Uterus (tissue), 4 donors: ENCODE data around the gene RIC1. TPM values are rescaled to one million over a fixed set of nuclear protein-coding genes. Genes with fewer than 3 reads are reported as not detected.

Experiments
- DNase-seq, 2 donors: peaks; one replicate each; pipeline ENCODE4 v3.0.0-alpha.2; 2019 to 2020
- H3K27ac ChIP-seq, 2 donors: fragments of 200-600 bp; sonication (generic); 1 replicate in 1 of 2; 2 replicates in 1 of 2; pipeline ENCODE4 v1.5.1; 2016 to 2018
- H3K27me3 ChIP-seq, 2 donors: fragments of 200-600 bp; sonication (generic); one replicate each; pipeline ENCODE4 v1.5.1; 2018 to 2019; ENCODE audit warnings: control low read depth in 1 of 2
- H3K36me3 ChIP-seq, 2 donors: fragments of 200-600 bp; sonication (generic); one replicate each; pipeline ENCODE4 v1.5.1; 2019; ENCODE audit warnings: control low read depth in 1 of 2
- H3K4me1 ChIP-seq, 2 donors: fragments of 200-600 bp; sonication (generic); one replicate each; pipeline ENCODE4 v1.5.1; 2018 to 2019; ENCODE audit warnings: control low read depth in 1 of 2
- H3K4me3 ChIP-seq, 2 donors: fragments of 200-600 bp; sonication (generic); 1 replicate in 1 of 2; 2 replicates in 1 of 2; pipeline ENCODE4 v1.5.1; 2018 to 2019; ENCODE audit warnings: mild to moderate bottlenecking in 1 of 2
- H3K9me3 ChIP-seq, 2 donors: fragments of 200-600 bp; sonication (generic); one replicate each; pipeline ENCODE4 v1.5.1; 2019; ENCODE audit warnings: control low read depth in 1 of 2
- POLR2A ChIP-seq, 2 donors: fragments of 450-650 bp; IDR thresholded peaks; one replicate each; pipeline ENCODE4 v1.6.1; 2016; ENCODE audit warnings: antibody characterized with exemption in 2 of 2, mild to moderate bottlenecking in 1 of 2, moderate library complexity in 1 of 2
- intact Hi-C: fragments of 100-400 bp; cut with DNase I; formaldehyde crosslinking; loops from one replicate; pipeline ENCODE4 v1.15.1; 2023; ENCODE audit warnings: low total_unique reads
- total RNA-seq, 4 donors: library from RNA; depleted of rRNA in 3 of 4; stranded (reverse); fragments of >200 nt in 3 of 4; gene quantifications; one replicate each; pipeline versions ENCODE4 v1.1.0 to v1.2.4, GENCODE V29; 2014 to 2023
- TF ChIP-seq, protein P1 (sequence below), 4 experiments: fragments of 200-600 bp in 2 of 4; fragments of 450-650 bp in 2 of 4; sonication (generic) in 2 of 4; IDR thresholded peaks; one replicate each; pipeline ENCODE4 v1.5.1; 2016 to 2019; ENCODE audit warnings: antibody characterized with exemption in 4 of 4, mild to moderate bottlenecking in 2 of 4, moderate library complexity in 1 of 4
- donor health status: DM: yes; HTN: yes; CAD: no.

The RIC1 gene
- total RNA-seq, 4 donors from 2014 or later, result 24.1 to 106 (median 52.5) TPM

DNA sequence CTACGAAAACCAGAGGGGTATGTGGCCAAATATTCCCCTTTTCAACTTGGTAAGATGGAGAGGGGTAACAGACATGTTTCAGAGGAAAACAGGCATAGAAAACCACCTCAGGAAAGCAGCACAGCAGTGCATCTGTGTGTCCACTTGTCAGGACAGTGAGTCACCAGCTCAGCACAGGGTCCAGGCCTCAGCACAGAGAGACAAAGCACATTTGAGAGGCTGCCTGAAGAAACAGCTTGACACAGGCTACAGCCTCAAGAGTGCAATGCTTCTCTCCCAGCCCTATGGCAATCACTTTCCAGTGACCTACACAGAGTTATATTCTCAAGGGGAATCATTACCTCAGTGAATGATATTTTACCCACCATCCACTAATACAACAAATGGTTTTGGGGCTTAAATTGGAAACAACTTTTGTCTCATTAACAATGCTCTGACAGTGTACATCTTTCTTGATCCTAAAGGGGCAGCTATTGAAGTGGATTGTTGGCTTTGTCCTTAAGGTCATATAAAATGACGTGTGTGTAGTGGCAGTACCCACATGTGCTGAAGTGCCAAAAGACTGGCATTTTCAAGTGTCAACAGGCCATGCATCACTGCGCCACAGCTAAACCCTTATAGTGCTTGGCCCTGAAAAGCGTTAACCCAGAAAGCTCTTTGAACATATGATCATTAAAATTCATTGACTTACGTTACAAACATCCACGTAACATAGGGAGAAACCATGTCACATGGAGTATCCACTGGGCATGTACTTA, 157.6 kb downstream of the RIC1 start:
- intact Hi-C loops, result no loop called here
- Histone ChIP-seq H3K9me3 (peaks cover 0 to 12% of the 10 kb centered on the region in 2 donors), H3K27me3 (no peaks in the 10 kb centered on the region), H3K36me3 (no peaks in the 10 kb centered on the region), H3K4me3 (no peak overlapping the region), H3K4me1 (no peaks in the 10 kb centered on the region), H3K27ac (no peak overlapping the region)
- DNase-seq, result no peak
- TF ChIP-seq POLR2A (IDR thresholded peaks at IDR 0.05), result no peak
- TF ChIP-seq, protein P1, sequence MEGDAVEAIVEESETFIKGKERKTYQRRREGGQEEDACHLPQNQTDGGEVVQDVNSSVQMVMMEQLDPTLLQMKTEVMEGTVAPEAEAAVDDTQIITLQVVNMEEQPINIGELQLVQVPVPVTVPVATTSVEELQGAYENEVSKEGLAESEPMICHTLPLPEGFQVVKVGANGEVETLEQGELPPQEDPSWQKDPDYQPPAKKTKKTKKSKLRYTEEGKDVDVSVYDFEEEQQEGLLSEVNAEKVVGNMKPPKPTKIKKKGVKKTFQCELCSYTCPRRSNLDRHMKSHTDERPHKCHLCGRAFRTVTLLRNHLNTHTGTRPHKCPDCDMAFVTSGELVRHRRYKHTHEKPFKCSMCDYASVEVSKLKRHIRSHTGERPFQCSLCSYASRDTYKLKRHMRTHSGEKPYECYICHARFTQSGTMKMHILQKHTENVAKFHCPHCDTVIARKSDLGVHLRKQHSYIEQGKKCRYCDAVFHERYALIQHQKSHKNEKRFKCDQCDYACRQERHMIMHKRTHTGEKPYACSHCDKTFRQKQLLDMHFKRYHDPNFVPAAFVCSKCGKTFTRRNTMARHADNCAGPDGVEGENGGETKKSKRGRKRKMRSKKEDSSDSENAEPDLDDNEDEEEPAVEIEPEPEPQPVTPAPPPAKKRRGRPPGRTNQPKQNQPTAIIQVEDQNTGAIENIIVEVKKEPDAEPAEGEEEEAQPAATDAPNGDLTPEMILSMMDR (IDR thresholded peaks at IDR 0.05), result no peak

DNA sequence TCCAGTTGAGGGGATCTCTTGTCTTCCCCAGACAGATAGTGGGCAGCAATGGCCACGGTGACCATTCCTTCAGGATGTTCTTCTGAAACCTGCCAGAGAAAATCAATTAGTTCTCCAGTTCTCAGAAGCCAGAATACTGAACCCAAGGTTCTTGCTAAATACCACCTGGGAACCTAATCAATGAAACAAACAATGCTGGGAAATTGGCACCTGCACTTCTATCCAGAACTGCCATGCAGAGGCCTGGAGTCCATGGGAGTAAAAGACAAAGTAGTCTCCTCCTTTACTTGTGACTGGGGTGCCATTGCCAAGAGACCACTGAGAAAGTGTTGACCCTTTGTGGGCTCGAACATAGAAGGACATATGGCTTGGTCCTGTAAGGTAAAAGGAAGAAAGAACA, 158.3 kb downstream of the RIC1 start:
- intact Hi-C loops, result no loop called here
- no peak overlapping the region for H3K4me3 ChIP-seq
- H3K4me1 ChIP-seq, result no peaks in the 10 kb centered on the region
- H3K36me3 ChIP-seq, result no peaks in the 10 kb centered on the region
- H3K27ac ChIP-seq, result no peak overlapping the region
- no peaks in the 10 kb centered on the region for H3K27me3 ChIP-seq
- DNase-seq, result no peak
- no peak for TF ChIP-seq POLR2A (IDR thresholded peaks at IDR 0.05)
- TF ChIP-seq, protein P1 (IDR thresholded peaks at IDR 0.05), result no peak
- peaks cover 0 to 8% of the 10 kb centered on the region in 2 donors for H3K9me3 ChIP-seq

DNA sequence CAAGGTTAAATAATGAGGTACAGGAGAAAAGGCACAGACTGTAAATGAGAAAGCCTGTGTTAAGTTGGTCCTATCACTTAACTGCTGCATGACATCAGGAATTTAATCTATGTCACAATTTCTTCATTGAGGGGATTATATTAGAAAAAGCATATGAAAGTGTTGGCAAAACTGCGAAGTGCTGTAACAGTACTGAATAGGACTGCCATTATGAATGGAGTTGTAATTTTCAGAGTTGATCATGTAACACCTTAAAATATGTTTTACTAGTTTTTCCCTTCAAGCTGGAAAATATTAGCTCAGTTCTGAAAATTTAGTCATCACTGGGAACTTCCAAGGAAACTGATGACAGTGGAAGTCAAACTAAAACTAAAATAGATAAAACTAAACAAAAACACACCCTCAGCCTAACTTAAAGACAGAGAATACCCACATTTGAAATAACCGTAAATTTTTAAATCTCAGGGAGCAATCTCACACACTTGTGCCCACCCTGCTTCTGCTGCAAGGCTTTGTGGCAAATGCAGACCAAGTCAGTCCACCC, 158.9 kb downstream of the RIC1 start:
- no peaks in the 10 kb centered on the region for H3K27me3 ChIP-seq
- intact Hi-C loops, result no loop called here
- peaks cover 0 to 8% of the 10 kb centered on the region in 2 donors for H3K9me3 ChIP-seq
- no peak for DNase-seq
- TF ChIP-seq POLR2A (IDR thresholded peaks at IDR 0.05), result no peak
- TF ChIP-seq, protein P1 (IDR thresholded peaks at IDR 0.05), result no peak
- no peak overlapping the region for H3K4me3 ChIP-seq
- H3K27ac ChIP-seq, result no peak overlapping the region
- no peaks in the 10 kb centered on the region for H3K36me3 ChIP-seq
- no peaks in the 10 kb centered on the region for H3K4me1 ChIP-seq

DNA sequence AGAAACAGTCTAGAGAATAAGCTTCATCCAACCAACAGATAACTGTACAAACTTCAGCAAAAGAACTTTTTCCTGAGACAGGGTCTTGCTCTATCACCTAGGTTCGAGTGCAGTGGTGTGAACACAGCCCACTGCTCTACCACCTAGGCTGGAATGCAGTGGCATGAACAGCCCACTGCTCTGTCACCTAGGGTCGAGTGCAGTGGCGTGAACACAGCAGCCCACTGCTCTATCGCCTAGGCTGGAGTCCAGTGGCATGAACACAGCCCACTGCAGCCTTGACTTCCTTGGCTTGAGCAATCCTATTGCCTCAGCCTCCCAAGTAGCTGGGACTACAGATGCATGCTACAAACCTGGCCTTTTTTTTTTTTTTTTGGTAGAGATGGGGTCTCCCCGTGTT, 160.6 kb downstream of the RIC1 start:
- Histone ChIP-seq H3K4me1 (no peaks in the 10 kb centered on the region), H3K4me3 (no peak overlapping the region), H3K36me3 (no peaks in the 10 kb centered on the region), H3K27ac (no peak overlapping the region), H3K27me3 (no peaks in the 10 kb centered on the region), H3K9me3 (no peaks in the 10 kb centered on the region)
- TF ChIP-seq, protein P1 (IDR thresholded peaks at IDR 0.05), result no peak
- no peak for TF ChIP-seq POLR2A (IDR thresholded peaks at IDR 0.05)
- DNase-seq, result no peak
- intact Hi-C loops, result no loop called here

DNA sequence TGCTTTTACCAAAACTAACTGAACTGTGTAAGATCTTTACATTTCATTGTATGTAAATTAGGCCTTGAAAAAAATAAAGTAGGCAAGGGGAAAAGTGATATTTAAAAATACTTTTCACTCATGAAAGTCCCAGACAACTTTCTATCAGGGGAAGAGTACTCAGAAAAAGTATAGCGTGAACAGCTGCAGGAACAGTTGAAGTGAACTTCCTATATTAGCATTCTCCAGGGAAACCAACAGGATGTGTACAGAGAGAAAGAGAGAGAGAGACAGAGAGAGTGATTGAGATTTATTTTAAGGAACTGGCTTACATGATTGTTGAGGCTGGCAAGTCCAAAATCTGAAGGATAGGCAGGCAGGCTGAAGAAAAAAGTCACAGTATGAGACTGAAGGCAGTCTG, 162.0 kb downstream of the RIC1 start:
- no peaks in the 10 kb centered on the region for H3K4me1 ChIP-seq
- no peaks in the 10 kb centered on the region for H3K9me3 ChIP-seq
- intact Hi-C loops, result no loop called here
- no peak for TF ChIP-seq POLR2A (IDR thresholded peaks at IDR 0.05)
- TF ChIP-seq, protein P1 (IDR thresholded peaks at IDR 0.05), result no peak
- H3K4me3 ChIP-seq, result no peak overlapping the region
- H3K27ac ChIP-seq, result no peak overlapping the region
- no peak for DNase-seq
- H3K36me3 ChIP-seq, result no peaks in the 10 kb centered on the region
- no peaks in the 10 kb centered on the region for H3K27me3 ChIP-seq
